NCI-H2196 treated with DMSO at 0.1 percent for 48 hours (cell line): ENCODE measurements around the gene SNX2.

ENCODE experiments used
- DNase-seq: peaks from one replicate; lab custom pipeline; 2025; ENCODE audit not compliant: unreplicated experiment; lab: John Stamatoyannopoulos, UW

SNX2 gene

DNA sequence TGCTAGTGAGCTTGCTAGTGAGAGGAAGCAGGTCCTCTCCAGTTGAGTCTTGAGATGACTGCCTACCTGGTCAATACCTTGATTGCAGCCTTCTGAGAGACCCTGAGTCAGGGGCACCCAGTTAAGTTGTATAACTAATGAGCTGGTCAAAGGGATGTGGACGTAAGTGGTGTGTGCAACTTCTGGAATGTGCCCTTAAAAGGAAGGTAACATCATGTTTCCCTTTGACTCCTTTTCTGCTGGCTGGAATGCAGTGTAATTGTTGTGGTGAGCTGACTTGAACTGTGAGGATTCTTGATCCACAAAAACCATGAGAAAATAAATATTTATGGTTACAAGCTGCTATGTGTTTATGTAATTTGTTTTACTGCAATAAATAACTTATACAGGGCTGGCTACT, 2.4 kb upstream of the SNX2 start:
- DNase-seq, result no peak

GRCh38 chr5:122773619-122774018, 1.3 kb upstream of the SNX2 start:
- DNase-seq, result no peak

- no peak for DNase-seq
These were observed 390 bp upstream of the SNX2 start for GRCh38 chr5:122774519-122774860.

GRCh38 chr5:122775550-122776542, 966 bp downstream of the SNX2 start:
- DNase-seq, result no peak

GRCh38 chr5:122778157-122778556, 3.3 kb downstream of the SNX2 start:
- no peak for DNase-seq

GRCh38 chr5:122779451-122779850, 4.6 kb downstream of the SNX2 start:
- DNase-seq, result no peak

DNA sequence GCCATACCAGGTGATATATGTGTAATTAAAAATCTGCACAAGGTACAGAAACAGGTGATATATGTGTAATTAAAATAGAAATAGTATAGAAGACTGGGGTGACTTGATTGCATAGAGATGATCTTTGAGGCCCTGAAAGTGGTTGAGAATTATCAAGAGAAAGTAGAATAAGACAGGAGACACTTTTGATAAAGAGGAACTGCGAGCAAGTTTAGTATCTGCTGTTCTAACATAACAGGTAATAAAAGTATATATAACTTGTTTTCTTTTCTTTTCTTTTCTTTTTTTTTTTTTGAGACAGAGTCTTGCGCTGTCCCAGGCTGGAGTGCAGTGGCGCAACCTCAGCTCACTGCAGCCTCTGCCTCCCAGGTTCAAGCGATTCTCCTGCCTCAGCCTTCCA, 5.4 kb downstream of the SNX2 start:
- no peak for DNase-seq

DNA sequence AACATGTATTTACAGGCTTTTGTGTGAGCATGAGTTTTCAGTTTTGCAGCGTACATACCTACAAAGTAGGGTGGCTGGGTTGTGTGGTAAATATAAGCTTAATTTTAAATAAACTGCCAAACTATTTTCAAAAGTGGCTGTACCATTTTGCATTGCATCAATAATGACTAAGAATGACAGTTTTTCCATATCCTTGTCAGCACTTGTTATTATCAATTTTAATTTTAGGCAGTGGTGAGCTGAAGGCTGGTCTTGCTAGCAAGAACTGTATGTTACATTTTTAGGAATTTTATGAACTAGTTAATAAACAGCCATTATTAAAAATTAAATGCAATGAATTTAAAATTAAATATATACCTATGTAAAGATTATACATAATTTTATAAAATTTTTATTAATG, 6.6 kb downstream of the SNX2 start:
- no peak for DNase-seq

DNA sequence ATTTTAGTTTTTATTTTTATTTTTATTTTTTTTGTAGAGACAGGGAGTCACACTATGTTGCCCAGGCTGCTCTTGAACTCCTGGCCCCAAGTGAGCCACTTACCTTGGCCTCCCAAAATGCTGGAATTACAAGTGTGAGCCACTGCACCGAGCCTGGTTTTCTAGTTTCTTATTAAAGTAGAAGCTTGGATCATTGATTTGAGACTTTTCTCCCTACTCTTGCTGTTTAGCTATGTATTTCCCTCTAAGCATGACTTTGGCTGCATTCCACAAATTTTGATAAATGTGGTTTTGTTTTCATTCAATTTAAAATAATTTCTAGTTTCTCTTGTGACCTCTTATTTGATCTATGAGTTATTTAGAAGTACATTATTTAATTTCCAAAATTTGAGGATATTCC, 10.4 kb downstream of the SNX2 start:
- DNase-seq, result no peak

- no peak for DNase-seq
These were observed 13.5 kb downstream of the SNX2 start for GRCh38 chr5:122788371-122788770.

DNA sequence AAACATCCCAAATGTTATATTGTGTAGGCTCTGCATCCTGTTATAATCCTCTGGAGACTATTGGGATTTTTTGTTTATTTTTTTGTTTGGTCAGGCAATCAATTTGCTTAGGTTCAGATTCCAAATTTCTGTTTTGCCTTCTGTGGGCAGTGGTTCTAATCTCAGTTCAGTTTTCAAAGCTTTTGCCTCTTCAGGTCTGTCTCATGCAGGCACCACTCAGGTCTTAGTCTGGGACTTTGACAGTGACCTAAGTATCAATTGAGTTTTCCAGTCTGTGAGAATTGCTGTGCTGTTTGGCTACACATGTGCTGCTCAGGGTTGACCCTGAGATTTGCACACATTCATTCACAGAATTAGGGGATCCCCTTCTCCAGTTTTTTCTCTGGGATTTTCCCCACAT, 14.1 kb downstream of the SNX2 start:
- DNase-seq, result no peak

DNA sequence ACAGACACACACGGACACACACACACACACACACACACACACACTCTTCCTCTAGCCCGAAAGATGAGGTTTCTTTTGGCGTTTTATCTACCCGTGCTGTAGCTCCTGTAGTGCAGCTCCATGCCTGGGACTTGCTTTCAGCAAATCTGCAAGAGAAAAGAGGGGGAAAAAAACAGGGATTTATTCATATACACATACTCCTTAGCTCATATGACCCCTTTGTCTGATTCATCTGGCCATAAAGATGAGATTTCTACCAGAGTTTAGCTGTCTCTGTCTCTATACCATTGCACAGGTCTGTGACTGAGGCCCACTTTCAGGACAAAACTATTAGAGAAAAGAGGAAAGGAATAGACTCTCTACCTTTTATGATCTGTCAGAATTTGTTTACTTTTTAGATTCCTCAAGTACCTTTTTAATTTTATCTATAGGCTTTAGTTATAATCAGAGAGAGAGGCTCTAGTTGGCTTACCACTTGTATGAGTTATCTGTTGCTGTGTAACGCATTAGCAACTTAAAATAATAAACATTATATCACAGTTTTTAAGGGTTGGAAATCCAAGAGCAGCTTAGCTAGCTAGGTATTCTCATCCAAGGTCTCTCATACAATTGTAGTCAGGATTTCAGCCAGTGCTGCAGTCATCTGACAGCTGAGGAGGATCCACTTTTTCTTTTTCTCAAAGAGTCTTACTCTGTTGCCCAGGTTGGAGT, 14.7 kb downstream of the SNX2 start:
- no peak for DNase-seq

GRCh38 chr5:122790354-122791103, 15.6 kb downstream of the SNX2 start:
- no peak for DNase-seq

GRCh38 chr5:122805481-122805880, 30.6 kb downstream of the SNX2 start:
- no peak for DNase-seq

GRCh38 chr5:122810405-122810804, 35.5 kb downstream of the SNX2 start:
- no peak for DNase-seq

DNA sequence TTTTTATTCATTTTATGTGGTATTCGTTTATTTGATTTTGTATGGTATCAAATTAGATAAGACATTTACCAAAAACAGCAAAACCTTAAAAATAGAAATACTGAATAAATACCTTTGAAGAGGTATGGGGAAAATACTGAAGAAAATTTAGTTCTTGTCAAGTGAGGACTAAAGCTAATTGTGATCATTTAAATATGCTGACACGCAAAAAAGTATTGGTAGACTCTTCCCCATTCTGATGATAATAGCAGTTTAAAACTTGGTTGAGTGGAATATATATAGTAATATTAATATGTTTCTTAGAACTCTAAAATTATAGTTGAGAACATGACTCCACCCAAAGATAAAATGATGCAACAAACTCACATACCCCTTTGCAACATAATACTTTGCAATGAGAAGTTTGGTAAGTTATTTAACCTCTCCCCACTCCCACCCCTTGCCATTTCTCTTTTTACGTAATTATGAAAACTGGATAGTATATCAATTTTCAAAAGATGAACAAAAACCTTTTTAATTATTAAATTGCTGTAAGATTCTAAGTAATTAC, 40.4 kb downstream of the SNX2 start:
- no peak for DNase-seq

GRCh38 chr5:122816756-122817155, 41.9 kb downstream of the SNX2 start:
- no peak for DNase-seq

GRCh38 chr5:122831984-122832383, 57.1 kb downstream of the SNX2 start:
- no peak for DNase-seq

DNA sequence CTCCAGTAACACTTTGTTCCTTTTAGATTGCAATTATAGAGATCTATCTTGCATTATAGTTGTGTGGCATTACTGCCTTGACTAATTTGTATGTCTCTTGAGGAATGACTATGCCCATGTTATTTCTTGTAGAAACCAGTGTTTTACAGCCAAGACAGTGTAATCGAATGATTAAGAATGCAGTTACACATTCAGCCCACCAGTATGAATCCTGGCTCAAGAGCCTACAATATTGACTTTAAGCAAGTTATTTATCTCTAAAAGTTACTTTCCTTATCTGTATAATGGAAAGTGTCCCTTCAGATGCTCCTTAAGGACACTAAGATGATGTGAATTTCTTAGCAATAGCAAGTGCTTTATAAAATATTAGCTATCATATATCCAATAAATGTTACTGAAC, 60.8 kb downstream of the SNX2 start:
- no peak for DNase-seq

- no peak for DNase-seq
These were observed 62.1 kb downstream of the SNX2 start for GRCh38 chr5:122836947-122837346.

- DNase-seq, result no peak
These were observed 64.9 kb downstream of the SNX2 start for GRCh38 chr5:122839731-122840130.
